Colonic mucosa (tissue), 4 donors: ENCODE measurements around the gene ASCC3. TPM values are rescaled to one million over a fixed set of nuclear protein-coding genes. Genes with fewer than 3 reads are reported as not detected.

Source experiments
- DNase-seq: peaks from one replicate; pipeline ENCODE4 v3.0.0-alpha.2; 2020
- H3K27ac ChIP-seq: fragments of 200-600 bp; one replicate; pipeline ENCODE4 v1.8.0; 2021
- H3K27me3 ChIP-seq: fragments of 200-600 bp; one replicate; pipeline ENCODE4 v1.8.0; 2021
- H3K36me3 ChIP-seq: fragments of 200-600 bp; one replicate; pipeline ENCODE4 v1.8.0; 2021
- H3K4me1 ChIP-seq: fragments of 200-600 bp; one replicate; pipeline ENCODE4 v1.8.0; 2021; ENCODE audit warnings: mild to moderate bottlenecking
- H3K4me3 ChIP-seq: fragments of 200-600 bp; one replicate; pipeline ENCODE4 v1.8.0; 2021
- H3K9ac ChIP-seq, 2 donors: one replicate each; pipeline ENCODE4 v1.7.0; 2013; ENCODE audit warnings: control low read depth in 2 of 2, low read depth in 2 of 2, low read length in 2 of 2
- H3K9me3 ChIP-seq: fragments of 200-600 bp; one replicate; pipeline ENCODE4 v1.8.0; 2021
- CTCF ChIP-seq: fragments of 200-600 bp; IDR thresholded peaks from one replicate; pipeline ENCODE4 v1.8.0; 2022; ENCODE audit warnings: antibody characterized with exemption, mild to moderate bottlenecking
- intact Hi-C: fragments of 100-400 bp; cut with DNase I; formaldehyde crosslinking; loops from one replicate; pipeline ENCODE4 v1.14.1; 2022
- total RNA-seq, 2 donors: library from RNA; stranded (reverse); fragmentation: NEBNext Ultra II Directional in 1 of 2; extraction: Animal tissue kit (Norgen Biotek cat#: 25700) in 1 of 2; gene quantifications; one replicate each; pipeline ENCODE4 v1.2.1, GENCODE V29; 2021
- donor health status: healthy.
- donor health status: DM: no; HTN: no; CAD: no.
- donor health status: DM: no; HTN: no; CAD: no.

Gene ASCC3
- total RNA-seq, 2 donors from 2014 or later: 33.7 to 41.9 TPM

GRCh38 chr6:100724222-100724621, 156.9 kb downstream of the ASCC3 start:
- no peak for TF ChIP-seq CTCF
- intact Hi-C loops: no loop called here

DNA sequence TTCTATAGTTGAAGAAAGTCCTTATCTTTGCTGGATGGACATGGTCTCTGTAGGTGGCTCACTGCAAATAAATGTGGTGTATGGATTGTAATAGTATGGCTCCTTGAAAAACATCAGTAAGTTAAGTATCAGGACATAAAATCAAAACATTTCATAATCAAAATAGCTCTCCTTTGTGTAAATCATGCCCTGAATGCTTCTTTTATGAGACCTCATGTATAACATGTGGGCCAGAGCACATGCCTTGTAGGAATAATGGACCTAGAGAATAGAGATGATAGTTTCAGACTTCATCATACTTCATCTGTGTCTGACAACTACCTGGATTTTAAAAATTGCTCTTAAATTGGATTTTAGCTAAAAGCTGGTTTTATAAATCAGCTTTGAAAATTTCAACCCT, 159.9 kb downstream of the ASCC3 start:
- H3K4me1 ChIP-seq: no peaks in the 10 kb centered on the region
- no peaks in the 10 kb centered on the region for H3K9me3 ChIP-seq
- no peaks in the 10 kb centered on the region for H3K27me3 ChIP-seq
- no peak for TF ChIP-seq CTCF
- no peak for DNase-seq
- H3K4me3 ChIP-seq: no peak overlapping the region
- intact Hi-C loops: no loop called here
- H3K9ac ChIP-seq: no peak overlapping the region
- H3K36me3 ChIP-seq: no peaks in the 10 kb centered on the region
- no peak overlapping the region for H3K27ac ChIP-seq

More at GRCh38 chr6:100724222-100724621, 156.9 kb downstream of the ASCC3 start:
- no peak for DNase-seq
- no peaks in the 10 kb centered on the region for H3K36me3 ChIP-seq
- H3K27ac ChIP-seq: no peak overlapping the region
- H3K4me3 ChIP-seq: no peak overlapping the region
- H3K4me1 ChIP-seq: no peaks in the 10 kb centered on the region
- H3K9ac ChIP-seq: no peak overlapping the region
- H3K9me3 ChIP-seq: no peaks in the 10 kb centered on the region
- H3K27me3 ChIP-seq: no peaks in the 10 kb centered on the region

DNA sequence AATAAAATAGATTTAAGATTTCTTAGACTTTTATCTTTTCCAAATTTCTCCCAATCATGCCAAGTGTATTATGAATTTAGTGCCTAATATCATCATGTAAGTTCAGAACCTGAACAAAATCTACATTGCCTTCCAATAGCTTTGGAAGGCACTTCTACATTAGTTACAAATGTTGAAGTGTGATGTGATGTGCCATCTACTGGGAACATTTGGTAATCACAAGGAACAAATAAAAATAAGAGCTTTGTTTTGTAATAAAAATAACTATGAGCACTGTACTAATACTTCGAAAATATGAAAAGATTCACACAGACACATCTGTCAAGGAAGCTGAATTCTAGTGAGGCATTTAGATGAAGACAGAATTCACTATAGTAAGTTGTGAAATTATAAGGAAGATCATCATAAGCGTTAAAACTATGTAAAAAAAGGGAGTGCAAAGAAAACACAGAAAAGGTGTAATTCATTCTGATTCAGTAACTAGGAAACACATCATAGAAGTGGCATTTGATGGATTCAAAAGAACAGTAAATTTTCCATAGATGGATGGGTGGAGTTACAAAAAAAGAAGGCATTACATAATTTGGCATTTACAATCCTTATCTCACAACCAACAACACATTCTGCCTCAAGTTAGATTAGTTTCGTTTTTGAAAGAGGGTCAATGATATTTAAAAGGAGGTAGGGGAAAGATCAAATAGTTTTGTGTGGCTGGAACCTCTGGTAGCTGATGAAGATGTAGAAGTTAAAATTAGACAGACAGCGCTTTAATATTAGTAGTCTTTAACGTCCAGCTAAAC, 161.0 kb downstream of the ASCC3 start:
- peak; percentile 29 for TF ChIP-seq CTCF
- H3K9me3 ChIP-seq: no peaks in the 10 kb centered on the region
- H3K36me3 ChIP-seq: no peaks in the 10 kb centered on the region
- no peak overlapping the region for H3K27ac ChIP-seq
- H3K4me3 ChIP-seq: no peak overlapping the region
- H3K4me1 ChIP-seq: no peaks in the 10 kb centered on the region
- H3K27me3 ChIP-seq: no peaks in the 10 kb centered on the region
- intact Hi-C loops: no loop called here
- no peak overlapping the region for H3K9ac ChIP-seq
- no peak for DNase-seq

GRCh38 chr6:100712997-100713396, 168.1 kb downstream of the ASCC3 start:
- Histone ChIP-seq H3K27ac (no peak overlapping the region), H3K4me1 (no peaks in the 10 kb centered on the region), H3K27me3 (no peaks in the 10 kb centered on the region), H3K36me3 (no peaks in the 10 kb centered on the region), H3K9ac (no peak overlapping the region), H3K4me3 (no peak overlapping the region), H3K9me3 (no peaks in the 10 kb centered on the region)
- no peak for TF ChIP-seq CTCF
- DNase-seq: no peak
- intact Hi-C loops: no loop called here

DNA sequence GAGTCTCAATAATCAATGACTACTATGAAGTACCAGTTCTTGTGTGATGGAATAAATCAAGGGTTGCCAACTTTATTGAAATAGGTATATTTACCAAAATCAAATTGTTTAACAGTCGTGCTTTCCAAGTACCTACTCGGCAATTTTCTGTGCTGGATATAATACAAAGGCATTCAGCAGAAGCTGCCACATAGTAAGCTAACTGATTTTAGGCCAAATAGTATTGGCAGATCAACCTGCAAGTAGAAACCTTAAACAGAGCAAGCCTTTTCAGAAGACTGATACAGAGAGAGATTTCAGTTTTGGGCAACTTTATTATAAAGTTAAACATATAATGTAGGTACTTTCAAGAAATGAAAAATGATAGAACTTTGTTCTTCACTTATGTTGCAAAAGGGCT, 174.6 kb downstream of the ASCC3 start:
- TF ChIP-seq CTCF: no peak
- H3K27ac ChIP-seq: no peak overlapping the region
- H3K27me3 ChIP-seq: no peaks in the 10 kb centered on the region
- H3K36me3 ChIP-seq: no peaks in the 10 kb centered on the region
- H3K4me1 ChIP-seq: no peaks in the 10 kb centered on the region
- no peak overlapping the region for H3K9ac ChIP-seq
- no peaks in the 10 kb centered on the region for H3K9me3 ChIP-seq
- H3K4me3 ChIP-seq: no peak overlapping the region
- intact Hi-C loops: no loop called here
- DNase-seq: no peak
